Measurements from ENCODE around the gene ADAM17.
A peak's percentile ranks its signal among the peaks of the same experiment; 100 is the strongest.

DNA sequence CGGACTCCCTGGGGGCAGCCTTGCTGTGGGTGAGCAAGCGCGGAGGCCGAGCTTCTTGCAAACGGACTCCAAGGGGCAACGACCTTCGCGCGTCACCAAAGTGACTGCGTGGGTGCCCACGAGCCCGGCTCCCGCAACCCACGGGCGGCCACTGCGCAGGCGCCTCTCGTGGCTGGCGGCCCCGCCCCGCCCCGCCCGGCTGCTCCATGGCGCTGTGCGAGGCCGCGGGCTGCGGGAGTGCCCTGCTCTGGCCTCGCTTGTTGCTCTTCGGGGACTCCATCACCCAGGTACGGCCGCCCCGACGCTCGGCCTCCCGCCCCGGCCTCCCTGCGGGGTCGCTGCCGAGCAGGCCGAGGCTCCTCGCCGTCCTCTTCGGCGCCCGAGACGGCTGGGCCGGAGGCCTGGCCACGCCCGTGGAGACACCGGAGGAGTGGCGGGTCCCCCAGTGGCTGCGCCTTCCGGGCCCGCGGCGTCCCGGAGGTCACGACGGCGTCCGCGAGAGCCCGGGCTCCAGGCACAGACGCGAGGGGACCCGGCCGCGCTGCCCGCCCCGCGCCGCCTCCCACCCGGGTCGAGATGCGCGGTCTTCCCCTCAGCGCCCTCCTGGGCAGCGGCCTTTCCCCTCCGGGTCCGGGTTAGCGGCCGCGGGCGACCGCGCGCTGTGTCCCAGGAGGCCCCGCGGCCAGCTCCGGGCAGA lies 81.1 kb downstream of the ADAM17 start, which contains the start of gene IAH1:
- TF ChIP-seq POLR2A (IDR thresholded peaks at IDR 0.05) (peak in 1 of 2 donors; percentile 65), EP300 (IDR thresholded peaks at IDR 0.05) (peak in 1 of 2 donors; percentile 55)
- TF ChIP-seq, protein P1, sequence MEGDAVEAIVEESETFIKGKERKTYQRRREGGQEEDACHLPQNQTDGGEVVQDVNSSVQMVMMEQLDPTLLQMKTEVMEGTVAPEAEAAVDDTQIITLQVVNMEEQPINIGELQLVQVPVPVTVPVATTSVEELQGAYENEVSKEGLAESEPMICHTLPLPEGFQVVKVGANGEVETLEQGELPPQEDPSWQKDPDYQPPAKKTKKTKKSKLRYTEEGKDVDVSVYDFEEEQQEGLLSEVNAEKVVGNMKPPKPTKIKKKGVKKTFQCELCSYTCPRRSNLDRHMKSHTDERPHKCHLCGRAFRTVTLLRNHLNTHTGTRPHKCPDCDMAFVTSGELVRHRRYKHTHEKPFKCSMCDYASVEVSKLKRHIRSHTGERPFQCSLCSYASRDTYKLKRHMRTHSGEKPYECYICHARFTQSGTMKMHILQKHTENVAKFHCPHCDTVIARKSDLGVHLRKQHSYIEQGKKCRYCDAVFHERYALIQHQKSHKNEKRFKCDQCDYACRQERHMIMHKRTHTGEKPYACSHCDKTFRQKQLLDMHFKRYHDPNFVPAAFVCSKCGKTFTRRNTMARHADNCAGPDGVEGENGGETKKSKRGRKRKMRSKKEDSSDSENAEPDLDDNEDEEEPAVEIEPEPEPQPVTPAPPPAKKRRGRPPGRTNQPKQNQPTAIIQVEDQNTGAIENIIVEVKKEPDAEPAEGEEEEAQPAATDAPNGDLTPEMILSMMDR (IDR thresholded peaks at IDR 0.05), result peak in 1 of 5 experiments; percentile 35
